Measurements from ENCODE around the gene CCDC70.

DNA sequence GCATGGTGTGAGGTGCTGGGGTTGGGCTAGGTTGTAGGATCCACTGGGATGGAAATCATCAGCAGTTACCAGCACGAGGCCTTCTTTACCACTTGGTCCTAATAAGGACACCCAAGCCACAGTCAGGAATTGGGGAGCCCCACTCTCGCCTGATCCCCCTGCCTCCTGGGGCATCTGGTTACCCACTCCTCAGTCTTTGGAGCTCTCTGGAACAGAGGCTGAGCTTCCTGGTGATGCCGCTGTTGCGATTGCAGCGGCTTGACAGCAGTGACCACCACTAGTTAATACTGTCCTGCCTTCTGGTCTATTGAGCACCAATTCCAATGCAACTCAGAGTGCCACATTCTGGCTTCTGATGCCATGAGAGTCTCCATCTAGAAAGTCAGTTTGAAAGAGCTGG, 30.2 kb upstream of the CCDC70 start:
- no peak for TF ChIP-seq CTCF (IDR thresholded peaks at IDR 0.05; ENCODE audit: low read depth, low read length)
- no peak for TF ChIP-seq POLR2A (IDR thresholded peaks at IDR 0.05; ENCODE audit: extremely low read depth, insufficient read length)
- TF ChIP-seq, protein P1, sequence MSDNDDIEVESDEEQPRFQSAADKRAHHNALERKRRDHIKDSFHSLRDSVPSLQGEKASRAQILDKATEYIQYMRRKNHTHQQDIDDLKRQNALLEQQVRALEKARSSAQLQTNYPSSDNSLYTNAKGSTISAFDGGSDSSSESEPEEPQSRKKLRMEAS (IDR thresholded peaks at IDR 0.05; ENCODE audit: low read depth, low read length), result no peak
- no peak for TF ChIP-seq MYC (IDR thresholded peaks at IDR 0.05; ENCODE audit: low read depth, low read length)

All from NB4 (cell line).